ENCODE data around the gene GIMAP8. TPM values are rescaled to one million over a fixed set of nuclear protein-coding genes. Genes with fewer than 3 reads are reported as not detected.

GIMAP8 gene
- total and polyA plus RNA-seq, 2 experiments from 2014 or later: 0.06 TPM; not detected in 1

DNA sequence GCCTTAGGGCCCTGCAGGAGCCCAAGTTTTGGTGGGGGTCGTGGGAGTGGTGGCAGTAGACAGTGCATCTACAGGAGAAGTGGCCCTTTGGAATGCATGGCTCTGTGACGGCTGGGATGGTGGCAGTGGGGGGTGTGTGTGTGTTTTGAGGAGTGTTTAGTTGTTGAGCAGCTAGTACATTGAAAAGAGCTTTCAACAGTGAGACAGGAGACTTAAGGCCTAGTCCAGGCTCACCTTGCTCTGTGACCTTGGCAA lies 44.2 kb upstream of the GIMAP8 start (continued):
- TF ChIP-seq, protein P1, sequence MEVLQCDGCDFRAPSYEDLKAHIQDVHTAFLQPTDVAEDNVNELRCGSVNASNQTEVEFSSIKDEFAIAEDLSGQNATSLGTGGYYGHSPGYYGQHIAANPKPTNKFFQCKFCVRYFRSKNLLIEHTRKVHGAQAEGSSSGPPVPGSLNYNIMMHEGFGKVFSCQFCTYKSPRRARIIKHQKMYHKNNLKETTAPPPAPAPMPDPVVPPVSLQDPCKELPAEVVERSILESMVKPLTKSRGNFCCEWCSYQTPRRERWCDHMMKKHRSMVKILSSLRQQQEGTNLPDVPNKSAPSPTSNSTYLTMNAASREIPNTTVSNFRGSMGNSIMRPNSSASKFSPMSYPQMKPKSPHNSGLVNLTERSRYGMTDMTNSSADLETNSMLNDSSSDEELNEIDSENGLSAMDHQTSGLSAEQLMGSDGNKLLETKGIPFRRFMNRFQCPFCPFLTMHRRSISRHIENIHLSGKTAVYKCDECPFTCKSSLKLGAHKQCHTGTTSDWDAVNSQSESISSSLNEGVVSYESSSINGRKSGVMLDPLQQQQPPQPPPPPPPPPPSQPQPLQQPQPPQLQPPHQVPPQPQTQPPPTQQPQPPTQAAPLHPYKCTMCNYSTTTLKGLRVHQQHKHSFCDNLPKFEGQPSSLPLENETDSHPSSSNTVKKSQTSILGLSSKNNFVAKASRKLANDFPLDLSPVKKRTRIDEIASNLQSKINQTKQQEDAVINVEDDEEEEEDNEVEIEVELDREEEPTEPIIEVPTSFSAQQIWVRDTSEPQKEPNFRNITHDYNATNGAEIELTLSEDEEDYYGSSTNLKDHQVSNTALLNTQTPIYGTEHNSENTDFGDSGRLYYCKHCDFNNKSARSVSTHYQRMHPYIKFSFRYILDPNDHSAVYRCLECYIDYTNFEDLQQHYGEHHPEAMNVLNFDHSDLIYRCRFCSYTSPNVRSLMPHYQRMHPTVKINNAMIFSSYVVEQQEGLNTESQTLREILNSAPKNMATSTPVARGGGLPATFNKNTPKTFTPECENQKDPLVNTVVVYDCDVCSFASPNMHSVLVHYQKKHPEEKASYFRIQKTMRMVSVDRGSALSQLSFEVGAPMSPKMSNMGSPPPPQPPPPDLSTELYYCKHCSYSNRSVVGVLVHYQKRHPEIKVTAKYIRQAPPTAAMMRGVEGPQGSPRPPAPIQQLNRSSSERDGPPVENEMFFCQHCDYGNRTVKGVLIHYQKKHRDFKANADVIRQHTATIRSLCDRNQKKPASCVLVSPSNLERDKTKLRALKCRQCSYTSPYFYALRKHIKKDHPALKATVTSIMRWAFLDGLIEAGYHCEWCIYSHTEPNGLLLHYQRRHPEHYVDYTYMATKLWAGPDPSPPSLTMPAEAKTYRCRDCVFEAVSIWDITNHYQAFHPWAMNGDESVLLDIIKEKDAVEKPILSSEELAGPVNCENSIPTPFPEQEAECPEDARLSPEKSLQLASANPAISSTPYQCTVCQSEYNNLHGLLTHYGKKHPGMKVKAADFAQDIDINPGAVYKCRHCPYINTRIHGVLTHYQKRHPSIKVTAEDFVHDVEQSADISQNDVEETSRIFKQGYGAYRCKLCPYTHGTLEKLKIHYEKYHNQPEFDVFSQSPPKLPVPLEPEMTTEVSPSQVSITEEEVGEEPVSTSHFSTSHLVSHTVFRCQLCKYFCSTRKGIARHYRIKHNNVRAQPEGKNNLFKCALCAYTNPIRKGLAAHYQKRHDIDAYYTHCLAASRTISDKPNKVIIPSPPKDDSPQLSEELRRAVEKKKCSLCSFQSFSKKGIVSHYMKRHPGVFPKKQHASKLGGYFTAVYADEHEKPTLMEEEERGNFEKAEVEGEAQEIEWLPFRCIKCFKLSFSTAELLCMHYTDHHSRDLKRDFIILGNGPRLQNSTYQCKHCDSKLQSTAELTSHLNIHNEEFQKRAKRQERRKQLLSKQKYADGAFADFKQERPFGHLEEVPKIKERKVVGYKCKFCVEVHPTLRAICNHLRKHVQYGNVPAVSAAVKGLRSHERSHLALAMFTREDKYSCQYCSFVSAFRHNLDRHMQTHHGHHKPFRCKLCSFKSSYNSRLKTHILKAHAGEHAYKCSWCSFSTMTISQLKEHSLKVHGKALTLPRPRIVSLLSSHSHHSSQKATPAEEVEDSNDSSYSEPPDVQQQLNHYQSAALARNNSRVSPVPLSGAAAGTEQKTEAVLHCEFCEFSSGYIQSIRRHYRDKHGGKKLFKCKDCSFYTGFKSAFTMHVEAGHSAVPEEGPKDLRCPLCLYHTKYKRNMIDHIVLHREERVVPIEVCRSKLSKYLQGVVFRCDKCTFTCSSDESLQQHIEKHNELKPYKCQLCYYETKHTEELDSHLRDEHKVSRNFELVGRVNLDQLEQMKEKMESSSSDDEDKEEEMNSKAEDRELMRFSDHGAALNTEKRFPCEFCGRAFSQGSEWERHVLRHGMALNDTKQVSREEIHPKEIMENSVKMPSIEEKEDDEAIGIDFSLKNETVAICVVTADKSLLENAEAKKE (CRISPR knock-in tag; IDR thresholded peaks at IDR 0.05): no peak
- TF ChIP-seq, protein P2, sequence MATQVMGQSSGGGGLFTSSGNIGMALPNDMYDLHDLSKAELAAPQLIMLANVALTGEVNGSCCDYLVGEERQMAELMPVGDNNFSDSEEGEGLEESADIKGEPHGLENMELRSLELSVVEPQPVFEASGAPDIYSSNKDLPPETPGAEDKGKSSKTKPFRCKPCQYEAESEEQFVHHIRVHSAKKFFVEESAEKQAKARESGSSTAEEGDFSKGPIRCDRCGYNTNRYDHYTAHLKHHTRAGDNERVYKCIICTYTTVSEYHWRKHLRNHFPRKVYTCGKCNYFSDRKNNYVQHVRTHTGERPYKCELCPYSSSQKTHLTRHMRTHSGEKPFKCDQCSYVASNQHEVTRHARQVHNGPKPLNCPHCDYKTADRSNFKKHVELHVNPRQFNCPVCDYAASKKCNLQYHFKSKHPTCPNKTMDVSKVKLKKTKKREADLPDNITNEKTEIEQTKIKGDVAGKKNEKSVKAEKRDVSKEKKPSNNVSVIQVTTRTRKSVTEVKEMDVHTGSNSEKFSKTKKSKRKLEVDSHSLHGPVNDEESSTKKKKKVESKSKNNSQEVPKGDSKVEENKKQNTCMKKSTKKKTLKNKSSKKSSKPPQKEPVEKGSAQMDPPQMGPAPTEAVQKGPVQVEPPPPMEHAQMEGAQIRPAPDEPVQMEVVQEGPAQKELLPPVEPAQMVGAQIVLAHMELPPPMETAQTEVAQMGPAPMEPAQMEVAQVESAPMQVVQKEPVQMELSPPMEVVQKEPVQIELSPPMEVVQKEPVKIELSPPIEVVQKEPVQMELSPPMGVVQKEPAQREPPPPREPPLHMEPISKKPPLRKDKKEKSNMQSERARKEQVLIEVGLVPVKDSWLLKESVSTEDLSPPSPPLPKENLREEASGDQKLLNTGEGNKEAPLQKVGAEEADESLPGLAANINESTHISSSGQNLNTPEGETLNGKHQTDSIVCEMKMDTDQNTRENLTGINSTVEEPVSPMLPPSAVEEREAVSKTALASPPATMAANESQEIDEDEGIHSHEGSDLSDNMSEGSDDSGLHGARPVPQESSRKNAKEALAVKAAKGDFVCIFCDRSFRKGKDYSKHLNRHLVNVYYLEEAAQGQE (IDR thresholded peaks at IDR 0.05; ENCODE audit: unreplicated experiment): no peak
- TF ChIP-seq POLR2AphosphoS5 (IDR thresholded peaks at IDR 0.05; ENCODE audit: low read depth) (no peak), CREB1 (CRISPR knock-in tag; IDR thresholded peaks at IDR 0.05; ENCODE audit: low read depth) (no peak), JUNB (IDR thresholded peaks at IDR 0.05; ENCODE audit: unreplicated experiment) (no peak), EZH2 (IDR thresholded peaks at IDR 0.05; ENCODE audit: low read depth, unreplicated experiment) (no peak), ZNF331 (CRISPR knock-in tag; IDR thresholded peaks at IDR 0.05; ENCODE audit: low read depth) (no peak)
- TF ChIP-seq, protein P3, sequence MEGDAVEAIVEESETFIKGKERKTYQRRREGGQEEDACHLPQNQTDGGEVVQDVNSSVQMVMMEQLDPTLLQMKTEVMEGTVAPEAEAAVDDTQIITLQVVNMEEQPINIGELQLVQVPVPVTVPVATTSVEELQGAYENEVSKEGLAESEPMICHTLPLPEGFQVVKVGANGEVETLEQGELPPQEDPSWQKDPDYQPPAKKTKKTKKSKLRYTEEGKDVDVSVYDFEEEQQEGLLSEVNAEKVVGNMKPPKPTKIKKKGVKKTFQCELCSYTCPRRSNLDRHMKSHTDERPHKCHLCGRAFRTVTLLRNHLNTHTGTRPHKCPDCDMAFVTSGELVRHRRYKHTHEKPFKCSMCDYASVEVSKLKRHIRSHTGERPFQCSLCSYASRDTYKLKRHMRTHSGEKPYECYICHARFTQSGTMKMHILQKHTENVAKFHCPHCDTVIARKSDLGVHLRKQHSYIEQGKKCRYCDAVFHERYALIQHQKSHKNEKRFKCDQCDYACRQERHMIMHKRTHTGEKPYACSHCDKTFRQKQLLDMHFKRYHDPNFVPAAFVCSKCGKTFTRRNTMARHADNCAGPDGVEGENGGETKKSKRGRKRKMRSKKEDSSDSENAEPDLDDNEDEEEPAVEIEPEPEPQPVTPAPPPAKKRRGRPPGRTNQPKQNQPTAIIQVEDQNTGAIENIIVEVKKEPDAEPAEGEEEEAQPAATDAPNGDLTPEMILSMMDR (conservative IDR thresholded peaks at IDR 0.05; ENCODE audit: low read depth in 2 of 2): no peak

Measured in GM23338 (cell line).